NCI-H1694 (cell line): ENCODE measurements around the gene METTL18.

Source experiments
- DNase-seq: peaks from one replicate; lab custom pipeline; 2025; lab: John Stamatoyannopoulos, UW

The METTL18 gene

GRCh38 chr1:169785267-169785666 lies 9.4 kb downstream of the METTL18 start:
- DNase-seq: no peak

- DNase-seq: no peak
Observed at GRCh38 chr1:169784102-169784501, 10.6 kb downstream of the METTL18 start.

GRCh38 chr1:169782596-169782995 lies 12.1 kb downstream of the METTL18 start:
- DNase-seq: no peak

GRCh38 chr1:169779970-169780369 lies 14.7 kb downstream of the METTL18 start:
- no peak for DNase-seq

- DNase-seq: no peak
Observed at GRCh38 chr1:169779150-169779549, 15.6 kb downstream of the METTL18 start.

GRCh38 chr1:169776440-169776839 lies 18.3 kb downstream of the METTL18 start:
- no peak for DNase-seq

- no peak for DNase-seq
Observed at GRCh38 chr1:169768161-169768560, 26.5 kb downstream of the METTL18 start.

- DNase-seq: no peak
Observed at GRCh38 chr1:169765580-169766331, 29.0 kb downstream of the METTL18 start.

- DNase-seq: no peak
Observed at GRCh38 chr1:169764919-169765318, 29.8 kb downstream of the METTL18 start.

- DNase-seq: no peak
Observed at GRCh38 chr1:169762699-169763098, 32.0 kb downstream of the METTL18 start.

GRCh38 chr1:169759038-169759437 lies 35.7 kb downstream of the METTL18 start:
- DNase-seq: no peak

GRCh38 chr1:169753549-169753948 lies 41.2 kb downstream of the METTL18 start:
- DNase-seq: no peak

GRCh38 chr1:169750041-169750440 lies 44.7 kb downstream of the METTL18 start:
- no peak for DNase-seq

- DNase-seq: no peak
Observed at GRCh38 chr1:169746550-169746949, 48.2 kb downstream of the METTL18 start.

- DNase-seq: no peak
Observed at GRCh38 chr1:169745015-169745861, 49.5 kb downstream of the METTL18 start.
